GM18498 (cell line): ENCODE data around the gene KLRC3.
A peak's percentile ranks its signal among the peaks of the same experiment; 100 is the strongest.
"Not testable (repeated sequence)": the region's sequence is repeated elsewhere in the genome, so short reads cannot be mapped to it uniquely, and the experiment has no call there.

ENCODE experiments used
- ATAC-seq: cut with Tn5 transposase; IDR thresholded peaks from one replicate; pipeline ENCODE4 v1.9.1; 2021; ENCODE audit warnings: mild to moderate bottlenecking, moderate library complexity; ENCODE audit not compliant: unreplicated experiment

KLRC3 gene

GRCh38 chr12:10371893-10372535 is 48.4 kb downstream of the KLRC3 start:
- ATAC-seq = not testable (repeated sequence)

GRCh38 chr12:10369557-10370415 is 50.6 kb downstream of the KLRC3 start:
- ATAC-seq = no peak

GRCh38 chr12:10368206-10369171 is 51.9 kb downstream of the KLRC3 start:
- ATAC-seq = no peak

- ATAC-seq = not testable (repeated sequence)
These were observed 52.7 kb downstream of the KLRC3 start for GRCh38 chr12:10367714-10368113.

GRCh38 chr12:10366875-10367274 is 53.5 kb downstream of the KLRC3 start:
- no peak for ATAC-seq

- no peak for ATAC-seq
These were observed 54.5 kb downstream of the KLRC3 start for GRCh38 chr12:10365696-10366405.

- ATAC-seq = peak; percentile 68
These were observed 55.4 kb downstream of the KLRC3 start for GRCh38 chr12:10364815-10365622.

GRCh38 chr12:10363914-10364814 is 56.2 kb downstream of the KLRC3 start:
- peak; percentile 84 for ATAC-seq

- ATAC-seq = no peak
These were observed 56.8 kb downstream of the KLRC3 start for GRCh38 chr12:10363658-10363913.

GRCh38 chr12:10362828-10363657 is 57.4 kb downstream of the KLRC3 start:
- ATAC-seq = no peak

GRCh38 chr12:10362325-10362724 is 58.1 kb downstream of the KLRC3 start:
- ATAC-seq = no peak
